Endothelial cell of hepatic sinusoid (primary cell): ENCODE measurements around the gene BPTF.
"Not testable (repeated sequence)": the region's sequence is repeated elsewhere in the genome, so short reads cannot be mapped to it uniquely, and the experiment has no call there.

ENCODE experiments used
- in situ Hi-C: cut with HindIII; loops from 2 replicates; pipeline ENCODE4 v1.10.0; 2017; ENCODE audit warnings: low sequenced_read_pairs

BPTF gene

GRCh38 chr17:67824735-67825626 lies at the start of gene BPTF:
TSS of gene BPTF (plus strand) at chr17:67825503. CDS start at chr17:67825725, 222 bp downstream.
- in situ Hi-C loops: no loop called here

DNA sequence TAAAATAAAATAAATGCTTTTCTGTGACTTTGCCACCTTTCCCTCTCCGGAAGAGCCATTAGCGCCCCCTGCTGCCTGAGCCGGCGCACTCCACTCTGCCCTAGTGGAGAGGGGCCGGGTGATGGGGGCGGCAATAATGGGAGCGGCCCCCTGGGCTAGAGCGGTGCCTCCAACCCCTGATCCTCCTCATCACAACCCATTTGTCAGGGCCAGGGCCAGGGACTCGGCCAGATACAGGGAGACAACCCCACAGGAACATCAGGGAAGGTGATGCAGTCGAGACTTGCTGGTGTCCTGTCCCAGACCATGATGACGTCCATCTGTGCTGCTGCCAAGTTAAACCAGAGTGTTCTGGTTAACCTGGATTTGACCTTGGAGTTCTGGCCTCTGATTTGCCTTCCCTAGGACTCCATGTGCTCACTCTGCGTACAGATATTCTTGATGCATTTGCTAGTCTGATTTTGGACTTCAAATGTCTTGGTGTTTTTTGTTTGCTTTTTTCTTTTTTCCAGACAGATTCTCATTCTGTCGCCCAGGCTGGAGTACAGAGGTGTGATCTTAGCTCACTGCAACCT lies 46.1 kb upstream of the BPTF start:
- in situ Hi-C loops: no loop called here

DNA sequence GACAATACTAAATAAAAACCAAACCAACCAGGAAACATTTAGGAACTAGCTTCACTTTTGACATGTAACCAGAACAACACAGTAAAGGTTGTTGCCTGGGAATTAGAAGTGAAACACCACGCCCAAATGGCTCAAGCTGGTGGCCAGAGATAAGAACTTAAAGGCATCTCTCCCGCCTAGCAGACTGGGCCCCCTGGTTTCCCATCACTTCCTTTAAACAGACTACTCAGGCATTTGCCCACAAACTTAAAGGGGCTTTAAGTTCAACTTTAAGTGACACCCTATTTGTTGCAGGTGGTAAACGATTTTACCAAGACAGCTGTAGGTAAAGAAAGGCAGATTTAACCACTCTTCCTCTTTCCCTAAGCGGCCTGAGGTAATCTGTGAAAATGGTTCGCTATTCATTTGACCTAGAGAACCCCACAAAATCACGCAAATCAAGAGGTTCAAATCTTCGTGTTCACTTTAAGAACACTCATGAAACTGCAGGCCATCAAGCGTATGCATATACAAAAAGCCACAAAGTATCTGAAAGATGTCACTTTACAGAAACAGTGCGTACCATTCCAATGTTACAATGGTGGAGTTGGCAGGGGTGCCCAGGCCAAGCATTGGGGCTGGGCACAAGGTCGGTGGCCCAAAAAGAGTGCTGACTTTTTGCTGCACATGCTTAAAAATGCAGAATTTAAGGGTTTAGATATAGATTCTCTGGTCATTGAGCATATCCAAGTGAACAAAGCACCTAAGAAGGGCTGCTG lies 40.8 kb upstream of the BPTF start:
- in situ Hi-C loops: no loop called here

DNA sequence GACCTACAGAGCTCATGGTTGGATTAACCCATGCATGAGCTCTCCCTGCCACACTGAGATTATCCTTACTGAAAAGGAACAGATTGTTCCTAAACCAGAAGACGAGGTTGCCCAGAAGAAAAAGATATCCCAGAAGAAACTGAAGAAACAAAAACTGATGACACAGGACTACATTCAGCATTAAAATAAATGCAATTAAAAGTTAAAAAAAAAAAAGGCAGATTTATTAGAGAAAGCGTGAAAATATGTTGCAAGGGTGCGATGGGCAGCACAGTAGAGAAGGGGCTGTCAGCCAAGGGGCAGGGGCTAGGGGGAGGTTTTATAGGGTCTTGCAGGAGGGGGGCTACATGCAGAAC lies 40.2 kb upstream of the BPTF start:
- in situ Hi-C loops: no loop called here

GRCh38 chr17:67785504-67785903 lies 39.8 kb upstream of the BPTF start:
- in situ Hi-C loops: no loop called here

- in situ Hi-C loops: loop anchor here (10.0 kb wide), 1 partner anchor 64 kb away; no protein-coding TSS in a partner anchor
Observed at GRCh38 chr17:67800495-67800928, 24.8 kb upstream of the BPTF start.

DNA sequence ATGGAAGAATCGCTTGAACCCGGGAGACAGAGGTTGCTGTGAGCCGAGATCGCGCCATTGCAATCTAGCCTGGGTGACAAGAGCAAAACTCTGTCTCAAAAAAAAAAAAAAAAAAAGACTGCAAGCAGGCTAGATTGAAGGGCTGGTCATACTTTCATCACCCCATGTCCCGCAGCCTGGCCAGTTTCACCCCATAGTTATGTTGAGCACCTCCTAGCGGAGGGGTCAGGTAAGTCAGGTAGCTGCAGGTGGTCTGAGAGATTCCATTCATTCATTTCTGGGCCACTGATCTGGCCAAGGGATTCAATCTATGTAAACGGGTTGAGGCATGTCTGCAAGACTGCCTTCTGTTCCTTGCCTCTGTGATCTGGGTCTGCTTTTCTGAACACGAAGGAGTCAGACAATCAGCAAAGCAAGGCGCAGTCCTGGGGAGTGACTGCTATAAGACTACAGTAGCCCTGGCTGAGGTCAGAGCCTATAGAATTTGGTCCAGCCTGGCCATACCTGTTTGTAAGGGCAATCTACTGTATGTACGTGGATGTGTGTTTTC lies 23.6 kb upstream of the BPTF start:
- in situ Hi-C loops: loop anchor here (10.0 kb wide), 1 partner anchor 63 kb away; no protein-coding TSS in a partner anchor

DNA sequence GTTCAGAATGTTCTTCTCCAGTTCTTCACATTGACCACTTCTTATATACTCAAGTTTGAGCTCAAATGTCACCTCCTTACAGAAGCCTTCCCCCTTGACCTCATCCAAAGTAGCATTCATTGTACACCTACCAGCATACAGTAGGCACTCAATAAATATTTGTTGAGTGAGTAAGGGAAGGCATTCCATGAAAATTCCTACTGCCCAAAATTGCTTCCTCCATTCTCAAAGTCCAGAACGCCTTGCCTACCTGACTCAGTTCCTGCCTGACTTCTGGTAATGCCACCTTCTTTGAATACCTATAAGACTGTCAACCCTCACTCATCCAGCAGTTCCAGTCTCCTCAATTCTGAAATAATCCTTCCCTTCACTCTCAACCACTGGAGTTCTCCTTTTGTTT lies 14.8 kb upstream of the BPTF start:
- in situ Hi-C loops: no loop called here

- in situ Hi-C loops: not testable (repeated sequence)
Observed at GRCh38 chr17:67812380-67812779, 12.9 kb upstream of the BPTF start.

- in situ Hi-C loops: no loop called here
Observed at GRCh38 chr17:67813803-67814180, 11.5 kb upstream of the BPTF start.

DNA sequence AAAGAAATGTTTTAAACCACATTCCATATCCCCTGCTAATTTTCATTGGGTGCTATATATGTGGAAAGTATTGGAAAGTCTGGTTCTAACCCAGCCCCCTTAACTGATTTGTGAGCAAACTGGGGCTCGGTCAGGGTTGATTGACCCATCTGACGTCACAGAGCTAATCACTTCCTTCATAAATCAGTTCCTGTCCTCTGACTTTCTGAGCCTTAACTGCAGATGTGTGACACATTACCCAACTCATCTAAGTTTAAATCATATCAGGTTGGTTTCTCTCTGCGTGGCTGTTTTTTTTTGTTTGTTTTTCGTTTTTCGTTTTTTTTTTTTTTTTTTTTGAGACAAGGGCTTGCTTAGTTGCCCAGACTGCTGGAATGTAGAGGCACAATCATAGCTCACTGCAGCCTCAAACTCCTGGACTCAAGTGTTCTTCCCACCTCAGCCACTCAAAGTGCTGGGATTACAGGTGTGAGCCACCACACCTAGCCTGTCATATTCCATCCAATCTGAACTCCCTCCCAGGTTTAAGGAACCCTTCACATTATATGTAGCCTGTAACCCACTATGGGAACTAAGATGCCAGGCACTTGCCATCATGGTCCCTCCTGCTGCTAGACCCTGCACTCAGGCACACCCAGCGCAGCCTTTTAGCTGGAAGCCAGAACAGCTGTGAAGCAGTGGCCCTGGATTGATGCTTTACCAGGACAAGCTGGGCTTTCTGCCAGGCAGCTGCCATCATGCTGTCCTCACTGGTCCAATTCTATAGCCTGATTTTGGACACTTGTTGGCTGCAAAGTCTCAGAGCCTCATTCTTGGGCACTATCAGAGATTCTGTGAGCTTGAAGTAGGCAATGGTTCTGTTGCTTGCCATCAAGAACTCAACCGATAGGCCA lies 6.9 kb upstream of the BPTF start:
- in situ Hi-C loops: no loop called here

DNA sequence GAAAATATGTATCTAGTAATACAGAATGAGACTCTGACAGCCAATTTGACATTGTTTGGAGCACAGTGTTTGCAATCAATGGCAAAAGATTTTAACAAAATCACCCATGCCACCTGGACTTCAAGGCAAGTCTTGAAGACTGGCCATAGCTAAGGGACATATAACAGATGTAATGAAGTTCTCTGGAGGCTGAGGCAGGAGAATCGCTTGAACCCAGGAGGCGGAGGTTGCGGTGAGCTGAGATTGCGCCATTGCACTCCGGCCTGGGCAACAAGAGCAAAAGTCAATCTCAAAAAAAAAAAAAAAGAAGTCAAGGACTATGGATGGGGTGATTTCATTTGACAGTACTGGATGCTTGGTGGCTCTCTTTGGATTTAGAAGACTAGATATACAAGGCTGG lies 5.6 kb upstream of the BPTF start:
- in situ Hi-C loops: no loop called here

DNA sequence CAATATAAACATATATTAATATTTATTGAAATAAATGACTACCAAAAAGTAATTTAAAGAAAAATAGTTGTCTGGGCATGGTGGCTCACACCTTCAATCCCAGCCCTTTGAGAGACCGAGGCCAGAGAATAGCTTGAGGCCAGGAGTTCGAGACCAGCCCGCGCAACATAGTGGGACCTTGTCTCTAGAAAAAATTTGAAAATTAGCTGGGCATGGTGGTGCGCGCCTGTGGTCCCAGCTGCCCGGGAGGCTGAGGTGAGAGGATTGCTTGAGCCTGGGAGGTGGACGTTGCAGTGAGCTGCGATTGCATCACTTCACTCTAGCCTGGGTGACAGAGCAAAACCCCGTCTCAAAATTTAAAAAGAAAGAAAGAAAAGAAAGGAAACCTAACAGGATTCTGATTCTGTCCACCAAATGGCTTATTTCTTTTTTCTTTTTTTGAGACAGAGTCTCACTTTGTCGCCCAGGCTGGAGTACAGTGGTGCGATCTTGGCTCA lies 3.4 kb upstream of the BPTF start:
- in situ Hi-C loops: no loop called here

GRCh38 chr17:67825627-67826601 lies 611 bp downstream of the BPTF start:
- in situ Hi-C loops: not testable (repeated sequence)

GRCh38 chr17:67829331-67829730 lies 4.0 kb downstream of the BPTF start:
- in situ Hi-C loops: no loop called here

DNA sequence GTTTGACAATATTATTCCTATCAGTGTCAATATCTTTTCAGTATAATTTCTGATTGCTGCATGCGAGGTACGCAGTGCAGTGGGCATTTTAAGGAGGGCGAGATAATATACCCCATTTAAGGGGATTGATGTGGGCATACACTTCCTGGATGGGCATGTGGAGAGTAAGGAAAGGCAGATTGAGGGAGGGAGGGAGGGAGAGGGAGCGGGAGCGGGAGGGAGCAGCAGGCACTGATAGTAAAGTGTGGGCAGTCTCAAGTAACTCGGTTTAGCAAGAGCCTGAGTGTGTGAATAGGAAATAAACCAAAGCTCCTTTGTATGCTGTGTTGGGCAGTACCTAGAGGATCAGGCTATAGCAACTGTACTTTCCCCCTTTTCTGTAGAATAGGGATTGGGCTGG lies 5.1 kb downstream of the BPTF start:
- in situ Hi-C loops: no loop called here

DNA sequence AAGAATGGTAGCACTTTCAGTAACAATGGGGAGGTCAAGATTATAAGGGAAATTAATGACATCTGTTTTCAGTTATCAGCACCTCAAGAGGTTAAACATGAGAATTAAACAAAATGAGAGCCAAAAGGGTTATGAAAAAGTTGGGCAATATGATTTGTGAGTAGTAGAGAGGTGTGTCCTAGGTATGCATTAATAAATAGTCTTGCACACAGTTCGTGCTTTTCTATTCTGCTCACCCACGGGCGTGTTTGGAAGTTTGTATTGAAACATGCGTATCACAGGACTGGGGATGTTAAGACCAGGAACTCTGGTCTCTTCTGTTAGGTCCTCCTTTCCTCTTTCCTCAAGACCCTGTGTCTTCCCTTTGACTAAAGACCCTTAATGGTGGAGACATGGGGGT lies 6.0 kb downstream of the BPTF start:
- in situ Hi-C loops: no loop called here

GRCh38 chr17:67833134-67833533 lies 7.8 kb downstream of the BPTF start:
- in situ Hi-C loops: no loop called here
